GM12878 (cell line): ENCODE measurements around the gene SGK2. TPM values are rescaled to one million over a fixed set of nuclear protein-coding genes. Genes with fewer than 3 reads are reported as not detected.

Experiments used
- ATAC-seq: fragments of 200-7000 bp; cut with Tn5 transposase; 3 replicates; pipeline ENCODE4 v1.9.1; 2020; ENCODE audit warnings: mild to moderate bottlenecking, moderate library complexity
- BruUV-seq: library from RNA; stranded (reverse); fragments of 400-500 nt; replicated peaks from 2 replicates; lab custom pipeline; 2021; lab: Mats Ljungman, UMichigan
- CTCF ChIA-PET: fragments of 300-600 bp; sonication (Branson Sonifier 250); formaldehyde crosslinking; extraction: SDS; loops from one replicate; lab custom pipeline; 2021; ENCODE audit warnings: inconsistent platforms; lab: Yijun Ruan, JAX
- POLR2A ChIA-PET: fragments of 350-600 bp; formaldehyde crosslinking; extraction: SDS; loops from one replicate; lab custom pipeline; 2021; ENCODE audit warnings: inconsistent platforms; lab: Charles Lee
- RAD21 ChIA-PET: fragments of 300-600 bp; sonication (Branson Sonifier 250); formaldehyde crosslinking; loops from one replicate; lab custom pipeline; 2023; ENCODE audit warnings: antibody characterized with exemption; ENCODE audit not compliant: unreplicated experiment; lab: Charles Lee
- SMC1A ChIA-PET: fragments of 300-600 bp; sonication (Branson Sonifier 250); formaldehyde crosslinking; loops from one replicate; lab custom pipeline; 2023; ENCODE audit not compliant: unreplicated experiment, uncharacterized antibody; lab: Charles Lee
- DNase-seq: peaks from one replicate; pipeline ENCODE4 v3.0.0-alpha.2; 2011; ENCODE audit warnings: low read depth, low spot score
- FAIRE-seq: peaks from 3 replicates; lab custom pipeline; 2011; peaks lifted over from hg19 to GRCh38; lab: Jason Lieb, UNC
- H2AFZ ChIP-seq: 2 replicates; pipeline ENCODE4 v1.6.0; 2011; ENCODE audit warnings: low read depth, low read length, control low read depth; ENCODE audit not compliant: control insufficient read depth
- H3K27ac ChIP-seq: 2 replicates; pipeline ENCODE4 v1.5.1; 2011; ENCODE audit warnings: control low read depth; ENCODE audit not compliant: control insufficient read depth, insufficient read depth
- H3K27me3 ChIP-seq, 2 experiments: replicated peaks in 1 of 2; 2 replicates each; pipeline versions ENCODE4 v1.6.0 to v1.6.1; 2011; ENCODE audit warnings: low read length in 1 of 2; ENCODE audit not compliant: control insufficient read depth in 2 of 2, insufficient read depth in 2 of 2
- H3K36me3 ChIP-seq, 2 experiments: 2 replicates each; pipeline ENCODE4 v1.5.1; 2011; ENCODE audit warnings: low read length in 1 of 2; ENCODE audit not compliant: control insufficient read depth in 2 of 2, insufficient read depth in 2 of 2
- H3K4me1 ChIP-seq: 2 replicates; pipeline ENCODE4 v1.6.1; 2011; ENCODE audit warnings: mild to moderate bottlenecking, low read length, moderate library complexity, mixed read lengths; ENCODE audit not compliant: control insufficient read depth, insufficient read depth
- H3K4me2 ChIP-seq: 2 replicates; pipeline ENCODE4 v1.6.0; 2011; ENCODE audit warnings: control low read depth; ENCODE audit not compliant: control insufficient read depth, insufficient read depth
- H3K4me3 ChIP-seq: fragments of 200-600 bp; sonication (generic); 2 replicates; pipeline ENCODE4 v1.5.1; 2016
- H3K79me2 ChIP-seq: 2 replicates; pipeline ENCODE4 v1.6.0; 2011; ENCODE audit warnings: low read length; ENCODE audit not compliant: control insufficient read depth, insufficient read depth
- H3K9ac ChIP-seq: 2 replicates; pipeline ENCODE4 v1.8.0; 2011; ENCODE audit warnings: low read length, control low read depth, mixed read lengths; ENCODE audit not compliant: control insufficient read depth, insufficient read depth
- H3K9me3 ChIP-seq: replicated peaks from 3 replicates; pipeline ENCODE4 v1.5.1; 2011; ENCODE audit warnings: mild to moderate bottlenecking, low read length; ENCODE audit not compliant: control insufficient read depth, insufficient read depth
- H4K20me1 ChIP-seq: 2 replicates; pipeline ENCODE4 v1.6.0; 2011; ENCODE audit not compliant: control insufficient read depth, insufficient read depth
- LARP7 ChIP-seq: fragments of 450-650 bp; IDR thresholded peaks from 2 replicates; pipeline ENCODE4 v1.6.1; 2017; ENCODE audit warnings: mild to moderate bottlenecking
- MTA3 ChIP-seq: IDR thresholded peaks from 2 replicates; pipeline ENCODE4 v1.6.1; 2012; ENCODE audit warnings: low read length, inconsistent platforms, borderline replicate concordance
- MXI1 ChIP-seq: fragments of 150-350 bp; IDR thresholded peaks from 2 replicates; pipeline ENCODE4 v1.6.1; 2011; ENCODE audit warnings: low read depth, mild to moderate bottlenecking, inconsistent platforms, low read length, improper control_type of control experiment
- SMAD5 ChIP-seq: IDR thresholded peaks from 2 replicates; pipeline ENCODE4 v1.6.1; 2016; ENCODE audit warnings: antibody characterized with exemption, low read depth
- TBL1XR1 ChIP-seq: IDR thresholded peaks from 2 replicates; pipeline ENCODE4 v1.6.1; 2012; ENCODE audit warnings: low read depth, low read length, improper control_type of control experiment
- WGBS: methylation state at CpG from one replicate; pipeline ENCODE4 v1.1.6; 2016; ENCODE audit warnings: low lambda C conversion rate; ENCODE audit not compliant: insufficient replicate concordance, insufficient coverage; ENCODE audit errors: missing lambda C conversion rate; 5-methylcytosine and 5-hydroxymethylcytosine counted together
- in situ Hi-C: fragments of 300-500 bp; cut with MboI; formaldehyde crosslinking; loops from 9 replicates; pipeline ENCODE4 v1.14.3; 2018; ENCODE audit warnings: mixed read lengths
- intact Hi-C: fragments of 100-400 bp; cut with micrococcal nuclease; formaldehyde crosslinking; loops from one replicate; pipeline ENCODE4 v1.14.2; 2022; ENCODE audit not compliant: unreplicated experiment
- polyA plus RNA-seq, 11 experiments: library from polyadenylated mRNA; depleted of rRNA in 4 of 11; unstranded in 6 of 11; stranded (reverse) in 5 of 11; fragments of >200 nt; fragmentation: Nextera tagmentation in 4 of 11; fragmentation: Illumina TruSeq in 1 of 11; extraction: Ambion mirVana in 4 of 11; extraction: Trizol in 1 of 11; gene quantifications; 1 replicate in 1 of 11; 2 replicates in 10 of 11; pipeline versions ENCODE4 v1.2.1 to v1.2.3, GENCODE V29; 2011 to 2016; ENCODE audit warnings: inconsistent platforms in 2 of 11, missing spikeins in 2 of 11, low read depth in 1 of 11
- total RNA-seq, 4 experiments: library from RNA; depleted of rRNA in 3 of 4; stranded (reverse); fragments of >200 nt in 3 of 4; fragmentation: Illumina TruSeq in 1 of 4; extraction: Trizol in 1 of 4; gene quantifications; 2 replicates each; pipeline versions ENCODE4 v1.2.1 to v1.2.3, GENCODE V29; 2013 to 2021
- TF ChIP-seq, protein P1 (sequence below): fragments of 150-350 bp; IDR thresholded peaks from 2 replicates; pipeline ENCODE4 v1.6.1; 2014; ENCODE audit warnings: mild to moderate bottlenecking, low read depth, low read length
- TF ChIP-seq, protein P2 (sequence below): fragments of 450-650 bp; IDR thresholded peaks from 2 replicates; pipeline ENCODE4 v1.6.1; 2014; ENCODE audit warnings: mild to moderate bottlenecking

The SGK2 gene
- total and polyA plus RNA-seq, 10 of the 15 experiments (the other 5 are each of a cell fraction or from before 2014, with no cell fraction given), result 0.04 to 0.96 (median 0.22) TPM; not detected in 3

DNA sequence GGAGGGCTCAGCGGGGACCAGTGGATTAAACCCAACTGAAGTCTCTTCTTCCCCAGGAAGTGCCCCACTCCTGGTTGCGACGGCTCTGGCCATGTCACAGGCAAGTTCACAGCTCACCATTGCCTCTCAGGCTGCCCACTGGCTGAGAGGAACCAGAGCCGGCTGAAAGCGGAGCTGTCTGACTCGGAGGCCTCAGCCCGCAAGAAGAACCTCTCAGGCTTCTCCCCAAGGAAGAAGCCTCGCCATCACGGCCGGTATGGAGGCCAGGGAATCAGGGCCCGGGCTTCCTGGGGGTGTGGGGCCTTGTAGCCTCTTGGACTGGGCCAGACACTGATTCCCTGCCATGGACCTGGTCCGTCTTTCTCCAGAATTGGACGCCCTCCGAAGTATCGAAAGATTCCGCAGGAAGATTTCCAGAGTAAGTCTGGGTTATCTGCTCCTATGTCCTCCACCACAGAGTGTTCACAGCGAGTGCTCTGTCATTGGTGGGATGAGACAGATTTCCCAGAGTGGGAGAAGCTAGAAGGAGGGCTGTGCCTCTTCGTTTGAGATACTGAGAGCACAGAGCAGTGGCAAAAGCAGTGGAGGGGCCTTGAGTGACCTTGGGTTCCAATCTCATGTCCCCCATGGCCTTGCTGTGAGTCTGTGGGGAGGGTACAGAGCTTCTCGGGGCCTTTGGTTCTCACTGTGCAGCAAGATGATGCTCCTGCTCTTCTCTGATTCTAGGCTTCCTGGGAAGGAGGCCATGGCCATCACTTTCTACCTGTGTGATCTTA, 22.6 kb upstream of the SGK2 start:
- intact Hi-C loops, result loop anchor here (10.0 kb wide), 1 partner anchor 639 kb away; no protein-coding TSS in a partner anchor
- BruUV-seq, result no TSS peak

More for the DNA sequence above, 22.6 kb upstream of the SGK2 start:
- WGBS, result 67% methylated on average over 19 of the region's 19 CpGs
- Histone ChIP-seq H3K27me3 (no peaks in the 10 kb centered on the region; a peak in 1 of 4 replicates), H4K20me1 (no peaks in the 10 kb centered on the region), H3K4me2 (no peak overlapping the region), H3K9me3 (no peaks in the 10 kb centered on the region), H3K79me2 (no peaks in the 10 kb centered on the region), H3K4me3 (no peak overlapping the region), H3K9ac (no peak overlapping the region), H3K36me3 (no peaks in the 10 kb centered on the region; a peak in 1 of 4 replicates), H2AFZ (no peak overlapping the region), H3K27ac (no peak overlapping the region), H3K4me1 (no peaks in the 10 kb centered on the region)
- DNase-seq (no peak), ATAC-seq (no peak), FAIRE-seq (no peak)
- TF ChIP-seq, protein P1, sequence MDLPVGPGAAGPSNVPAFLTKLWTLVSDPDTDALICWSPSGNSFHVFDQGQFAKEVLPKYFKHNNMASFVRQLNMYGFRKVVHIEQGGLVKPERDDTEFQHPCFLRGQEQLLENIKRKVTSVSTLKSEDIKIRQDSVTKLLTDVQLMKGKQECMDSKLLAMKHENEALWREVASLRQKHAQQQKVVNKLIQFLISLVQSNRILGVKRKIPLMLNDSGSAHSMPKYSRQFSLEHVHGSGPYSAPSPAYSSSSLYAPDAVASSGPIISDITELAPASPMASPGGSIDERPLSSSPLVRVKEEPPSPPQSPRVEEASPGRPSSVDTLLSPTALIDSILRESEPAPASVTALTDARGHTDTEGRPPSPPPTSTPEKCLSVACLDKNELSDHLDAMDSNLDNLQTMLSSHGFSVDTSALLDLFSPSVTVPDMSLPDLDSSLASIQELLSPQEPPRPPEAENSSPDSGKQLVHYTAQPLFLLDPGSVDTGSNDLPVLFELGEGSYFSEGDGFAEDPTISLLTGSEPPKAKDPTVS, result no peak
- no peak for TF ChIP-seq MXI1
- TF ChIP-seq, protein P2, sequence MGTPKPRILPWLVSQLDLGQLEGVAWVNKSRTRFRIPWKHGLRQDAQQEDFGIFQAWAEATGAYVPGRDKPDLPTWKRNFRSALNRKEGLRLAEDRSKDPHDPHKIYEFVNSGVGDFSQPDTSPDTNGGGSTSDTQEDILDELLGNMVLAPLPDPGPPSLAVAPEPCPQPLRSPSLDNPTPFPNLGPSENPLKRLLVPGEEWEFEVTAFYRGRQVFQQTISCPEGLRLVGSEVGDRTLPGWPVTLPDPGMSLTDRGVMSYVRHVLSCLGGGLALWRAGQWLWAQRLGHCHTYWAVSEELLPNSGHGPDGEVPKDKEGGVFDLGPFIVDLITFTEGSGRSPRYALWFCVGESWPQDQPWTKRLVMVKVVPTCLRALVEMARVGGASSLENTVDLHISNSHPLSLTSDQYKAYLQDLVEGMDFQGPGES, result no peak
- no peak for TF ChIP-seq SMAD5
- no peak for TF ChIP-seq MTA3
- no peak for TF ChIP-seq LARP7
- no peak for TF ChIP-seq TBL1XR1
- CTCF ChIA-PET, result interaction anchor here (0.6 to 6.8 kb wide), 9 partner anchors 26 to 653 kb away, joined by 3 to 100 read pairs (median 27); no protein-coding TSS in a partner anchor
- in situ Hi-C loops, result loop anchor here (5.0 kb wide), 2 partner anchors 156 to 546 kb away; no protein-coding TSS in a partner anchor
- POLR2A ChIA-PET, result interaction anchor here (0.6 kb wide), 1 partner anchor 487 kb away, joined by 6 read pairs; no protein-coding TSS in a partner anchor
- SMC1A ChIA-PET, result interaction anchor here (1.2 to 5.3 kb wide), 4 partner anchors 10 to 555 kb away, joined by 4 to 70 read pairs (median 4); no protein-coding TSS in a partner anchor
- RAD21 ChIA-PET, result interaction anchor here (1.1 to 4.9 kb wide), 2 partner anchors 153 to 156 kb away, joined by 4 to 62 read pairs; no protein-coding TSS in a partner anchor
